Measurements from ENCODE around the gene LRRC49. TPM values are rescaled to one million over a fixed set of nuclear protein-coding genes. Genes with fewer than 3 reads are reported as not detected.

Gene LRRC49
- total RNA-seq, 1 experiment from 2014 or later, result 6.2 TPM

DNA sequence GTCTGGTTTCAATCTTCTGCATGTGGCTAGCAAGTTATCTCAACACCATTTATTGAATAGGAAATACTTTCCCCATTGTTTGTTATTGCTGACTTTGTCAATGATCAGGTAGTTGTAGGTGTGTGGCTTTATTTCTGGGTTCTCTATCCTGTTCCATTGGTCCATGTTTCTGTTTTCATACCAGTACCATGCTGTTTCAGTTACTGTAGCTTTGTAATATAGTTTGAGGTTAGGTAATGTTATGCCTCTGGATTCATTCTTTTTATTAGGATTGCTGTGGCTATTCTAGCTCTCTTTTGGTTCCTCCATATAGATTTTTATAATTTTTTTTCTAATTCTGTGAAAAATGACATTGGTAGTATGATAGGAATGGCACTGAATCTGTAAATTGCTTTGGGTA is 58.3 kb downstream of the LRRC49 start:
- Histone ChIP-seq H4K20me1 (ENCODE audit: insufficient read depth) (no peaks in the 10 kb centered on the region), H3K4me1 (replicated peaks; ENCODE audit: insufficient read depth) (no peaks in the 10 kb centered on the region), H3K9me2 (ENCODE audit: insufficient read depth) (no peaks in the 10 kb centered on the region), H3K27ac (no peak overlapping the region), H2AFZ (no peak overlapping the region), H3K36me3 (ENCODE audit: low read depth) (no peaks in the 10 kb centered on the region), H3F3A (ENCODE audit: insufficient read depth, low read depth) (no peaks in the 10 kb centered on the region), H3K9me3 (ENCODE audit: insufficient read depth, low read depth) (no peaks in the 10 kb centered on the region), H3K4me2 (no peak overlapping the region), H3K79me2 (ENCODE audit: low read depth) (no peaks in the 10 kb centered on the region), H3K27me3 (ENCODE audit: insufficient read depth, low read depth) (no peaks in the 10 kb centered on the region), H3K4me3 (no peak overlapping the region)
- intact Hi-C loops (cut with micrococcal nuclease; ENCODE audit: unreplicated experiment), result no loop called here
- DNase-seq, result no peak
- POLR2A ChIA-PET (ENCODE audit: unreplicated experiment), result no interaction called here
- no TSS peak for BruUV-seq (replicated peaks)
- no peak for TF ChIP-seq EZH2 (IDR thresholded peaks at IDR 0.05; ENCODE audit: low read depth)
- TF ChIP-seq, protein P1, sequence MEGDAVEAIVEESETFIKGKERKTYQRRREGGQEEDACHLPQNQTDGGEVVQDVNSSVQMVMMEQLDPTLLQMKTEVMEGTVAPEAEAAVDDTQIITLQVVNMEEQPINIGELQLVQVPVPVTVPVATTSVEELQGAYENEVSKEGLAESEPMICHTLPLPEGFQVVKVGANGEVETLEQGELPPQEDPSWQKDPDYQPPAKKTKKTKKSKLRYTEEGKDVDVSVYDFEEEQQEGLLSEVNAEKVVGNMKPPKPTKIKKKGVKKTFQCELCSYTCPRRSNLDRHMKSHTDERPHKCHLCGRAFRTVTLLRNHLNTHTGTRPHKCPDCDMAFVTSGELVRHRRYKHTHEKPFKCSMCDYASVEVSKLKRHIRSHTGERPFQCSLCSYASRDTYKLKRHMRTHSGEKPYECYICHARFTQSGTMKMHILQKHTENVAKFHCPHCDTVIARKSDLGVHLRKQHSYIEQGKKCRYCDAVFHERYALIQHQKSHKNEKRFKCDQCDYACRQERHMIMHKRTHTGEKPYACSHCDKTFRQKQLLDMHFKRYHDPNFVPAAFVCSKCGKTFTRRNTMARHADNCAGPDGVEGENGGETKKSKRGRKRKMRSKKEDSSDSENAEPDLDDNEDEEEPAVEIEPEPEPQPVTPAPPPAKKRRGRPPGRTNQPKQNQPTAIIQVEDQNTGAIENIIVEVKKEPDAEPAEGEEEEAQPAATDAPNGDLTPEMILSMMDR (conservative IDR thresholded peaks at IDR 0.05), result no peak
- CTCF ChIA-PET, result no interaction called here

DNA sequence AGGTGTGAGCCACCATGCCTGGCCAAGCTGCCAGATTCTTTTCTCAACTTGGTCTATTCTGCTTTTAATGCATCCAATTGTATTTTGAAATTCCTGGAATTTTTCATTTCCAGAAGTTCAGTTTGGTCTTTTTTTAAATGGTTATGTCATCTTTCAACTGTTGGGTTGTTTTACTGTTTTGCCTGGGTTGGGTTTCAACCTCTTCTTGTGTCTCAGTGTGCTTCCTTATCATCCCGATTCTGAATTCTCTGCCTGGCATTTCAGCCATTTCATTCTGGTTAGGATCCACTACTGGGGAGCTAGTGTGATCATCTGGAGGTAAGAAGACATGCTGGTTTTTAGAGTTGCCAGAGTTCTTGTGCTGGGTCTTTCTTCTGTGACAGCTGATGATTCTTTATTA is 61.5 kb downstream of the LRRC49 start:
- Histone ChIP-seq H3K36me3 (ENCODE audit: low read depth) (no peaks in the 10 kb centered on the region), H4K20me1 (ENCODE audit: insufficient read depth) (no peaks in the 10 kb centered on the region), H3K27me3 (ENCODE audit: insufficient read depth, low read depth) (no peaks in the 10 kb centered on the region), H3K9me3 (ENCODE audit: insufficient read depth, low read depth) (no peaks in the 10 kb centered on the region), H2AFZ (no peak overlapping the region), H3F3A (ENCODE audit: insufficient read depth, low read depth) (no peaks in the 10 kb centered on the region), H3K79me2 (ENCODE audit: low read depth) (no peaks in the 10 kb centered on the region), H3K4me3 (no peak overlapping the region), H3K27ac (no peak overlapping the region), H3K4me2 (no peak overlapping the region), H3K9me2 (ENCODE audit: insufficient read depth) (no peaks in the 10 kb centered on the region), H3K4me1 (replicated peaks; ENCODE audit: insufficient read depth) (no peaks in the 10 kb centered on the region)
- BruUV-seq (replicated peaks), result no TSS peak
- no peak for DNase-seq
- ChIA-PET CTCF (no interaction called here), POLR2A (ENCODE audit: unreplicated experiment) (no interaction called here)
- intact Hi-C loops (cut with micrococcal nuclease; ENCODE audit: unreplicated experiment), result no loop called here
- TF ChIP-seq, protein P1 (conservative IDR thresholded peaks at IDR 0.05), result no peak
- no peak for TF ChIP-seq EZH2 (IDR thresholded peaks at IDR 0.05; ENCODE audit: low read depth)

DNA sequence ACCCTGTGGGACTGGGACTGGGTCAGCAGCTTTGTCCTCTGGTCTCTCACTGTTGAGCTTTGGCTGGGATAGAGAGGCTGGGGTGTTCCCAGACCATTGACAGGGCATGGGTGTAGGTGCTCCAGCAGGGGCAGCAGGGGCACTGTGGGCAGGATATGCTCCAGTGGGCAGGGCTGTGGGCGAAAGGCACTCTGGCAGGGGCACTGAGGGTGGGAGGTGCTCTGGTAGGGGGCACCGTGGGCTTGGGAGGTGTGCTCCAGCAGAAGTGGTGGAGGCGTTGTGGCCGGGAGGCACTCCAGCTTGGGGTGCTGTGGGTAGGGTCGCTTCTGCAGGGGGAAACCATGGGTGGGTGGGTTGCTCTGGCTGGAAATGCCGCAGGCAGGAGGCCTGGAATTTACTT is 62.1 kb downstream of the LRRC49 start:
- H3K27me3 ChIP-seq (ENCODE audit: insufficient read depth, low read depth), result no peaks in the 10 kb centered on the region
- H4K20me1 ChIP-seq (ENCODE audit: insufficient read depth), result no peaks in the 10 kb centered on the region
- H3K27ac ChIP-seq, result no peak overlapping the region
- H3K4me1 ChIP-seq (replicated peaks; ENCODE audit: insufficient read depth), result no peaks in the 10 kb centered on the region
- H3K36me3 ChIP-seq (ENCODE audit: low read depth), result no peaks in the 10 kb centered on the region
- CTCF ChIA-PET, result no interaction called here
- H3K4me2 ChIP-seq, result no peak overlapping the region
- POLR2A ChIA-PET (ENCODE audit: unreplicated experiment), result no interaction called here
- no peaks in the 10 kb centered on the region for H3K9me3 ChIP-seq (ENCODE audit: insufficient read depth, low read depth)
- no peaks in the 10 kb centered on the region for H3K9me2 ChIP-seq (ENCODE audit: insufficient read depth)
- intact Hi-C loops (cut with micrococcal nuclease; ENCODE audit: unreplicated experiment), result no loop called here
- no peak for DNase-seq
- H3F3A ChIP-seq (ENCODE audit: insufficient read depth, low read depth), result no peaks in the 10 kb centered on the region
- no peak for TF ChIP-seq EZH2 (IDR thresholded peaks at IDR 0.05; ENCODE audit: low read depth)
- TF ChIP-seq, protein P1 (conservative IDR thresholded peaks at IDR 0.05), result no peak
- no TSS peak for BruUV-seq (replicated peaks)
- H3K79me2 ChIP-seq (ENCODE audit: low read depth), result no peaks in the 10 kb centered on the region
- no peak overlapping the region for H2AFZ ChIP-seq
- no peak overlapping the region for H3K4me3 ChIP-seq
